ENCODE measurements around the gene PNPLA2.

GRCh38 chr11:796565-797295 lies 22.0 kb upstream of the PNPLA2 start:
- TF ChIP-seq CTCF (IDR thresholded peaks at IDR 0.05 in 4 of 5, conservative IDR thresholded peaks at IDR 0.05 in 1 of 5), result no peak
- TF ChIP-seq POLR2A (IDR thresholded peaks at IDR 0.05), result no peak

Data from gastrocnemius medialis (tissue), 4 donors.